BE2C (cell line): ENCODE measurements around the gene PCDHGB1.

Experiments used
- DNase-seq: peaks from one replicate; pipeline ENCODE4 v3.0.0-alpha.2; 2020
- H3K27me3 ChIP-seq: fragments of 250-450 bp; sonication (Bioruptor Pico); 2 replicates; pipeline ENCODE4 v1.5.1; 2020; ENCODE audit warnings: mild to moderate bottlenecking
- H3K36me3 ChIP-seq: fragments of 250-450 bp; sonication (Bioruptor Pico); 2 replicates; pipeline ENCODE4 v1.5.1; 2020; ENCODE audit warnings: mild to moderate bottlenecking
- H3K4me1 ChIP-seq: fragments of 250-450 bp; sonication (Bioruptor Pico); 2 replicates; pipeline ENCODE4 v1.5.1; 2020
- H3K4me3 ChIP-seq: 2 replicates; pipeline ENCODE4 v1.5.1; 2011; ENCODE audit warnings: low read depth, low read length
- H3K9me3 ChIP-seq: fragments of 250-450 bp; sonication (Bioruptor Pico); 2 replicates; pipeline ENCODE4 v1.5.1; 2020
- TF ChIP-seq, protein P1 (sequence below): IDR thresholded peaks from 2 replicates; pipeline ENCODE4 v1.5.1; 2012; ENCODE audit warnings: mild to moderate bottlenecking, low read depth, low read length

Gene PCDHGB1

GRCh38 chr5:141399555-141400258, 49.8 kb downstream of the PCDHGB1 start:
- no peaks in the 10 kb centered on the region for H3K27me3 ChIP-seq
- DNase-seq: no peak
- no peaks in the 10 kb centered on the region; the same call in none of the 2 replicates for H3K36me3 ChIP-seq
- no peaks in the 10 kb centered on the region for H3K4me1 ChIP-seq
- H3K9me3 ChIP-seq: no peaks in the 10 kb centered on the region
- TF ChIP-seq, protein P1, sequence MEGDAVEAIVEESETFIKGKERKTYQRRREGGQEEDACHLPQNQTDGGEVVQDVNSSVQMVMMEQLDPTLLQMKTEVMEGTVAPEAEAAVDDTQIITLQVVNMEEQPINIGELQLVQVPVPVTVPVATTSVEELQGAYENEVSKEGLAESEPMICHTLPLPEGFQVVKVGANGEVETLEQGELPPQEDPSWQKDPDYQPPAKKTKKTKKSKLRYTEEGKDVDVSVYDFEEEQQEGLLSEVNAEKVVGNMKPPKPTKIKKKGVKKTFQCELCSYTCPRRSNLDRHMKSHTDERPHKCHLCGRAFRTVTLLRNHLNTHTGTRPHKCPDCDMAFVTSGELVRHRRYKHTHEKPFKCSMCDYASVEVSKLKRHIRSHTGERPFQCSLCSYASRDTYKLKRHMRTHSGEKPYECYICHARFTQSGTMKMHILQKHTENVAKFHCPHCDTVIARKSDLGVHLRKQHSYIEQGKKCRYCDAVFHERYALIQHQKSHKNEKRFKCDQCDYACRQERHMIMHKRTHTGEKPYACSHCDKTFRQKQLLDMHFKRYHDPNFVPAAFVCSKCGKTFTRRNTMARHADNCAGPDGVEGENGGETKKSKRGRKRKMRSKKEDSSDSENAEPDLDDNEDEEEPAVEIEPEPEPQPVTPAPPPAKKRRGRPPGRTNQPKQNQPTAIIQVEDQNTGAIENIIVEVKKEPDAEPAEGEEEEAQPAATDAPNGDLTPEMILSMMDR: no peak
- H3K4me3 ChIP-seq: no peak overlapping the region
